Esophagus muscularis mucosa (tissue), 4 donors: ENCODE results near the gene SRP68.

Experiments
- EP300 ChIP-seq: sonication (generic); formaldehyde crosslinking; IDR thresholded peaks from one replicate; pipeline ENCODE4 v1.6.1; 2017; ENCODE audit warnings: antibody characterized with exemption
- POLR2A ChIP-seq: fragments of 450-650 bp; IDR thresholded peaks from one replicate; pipeline ENCODE4 v1.6.1; 2017; ENCODE audit warnings: antibody characterized with exemption, moderate library complexity, mild to moderate bottlenecking, low read depth
- POLR2AphosphoS5 ChIP-seq, 2 donors: sonication (generic); formaldehyde crosslinking; IDR thresholded peaks; one replicate each; pipeline ENCODE4 v1.6.1; 2017; ENCODE audit warnings: antibody characterized with exemption in 2 of 2
- TF ChIP-seq, protein P1 (sequence below), 3 experiments: fragments of 200-600 bp in 2 of 3; fragments of 450-650 bp in 1 of 3; sonication (generic) in 2 of 3; IDR thresholded peaks; one replicate each; pipeline ENCODE4 v1.5.1; 2017 to 2019; ENCODE audit warnings: antibody characterized with exemption in 3 of 3, mild to moderate bottlenecking in 2 of 3, moderate library complexity in 1 of 3

DNA sequence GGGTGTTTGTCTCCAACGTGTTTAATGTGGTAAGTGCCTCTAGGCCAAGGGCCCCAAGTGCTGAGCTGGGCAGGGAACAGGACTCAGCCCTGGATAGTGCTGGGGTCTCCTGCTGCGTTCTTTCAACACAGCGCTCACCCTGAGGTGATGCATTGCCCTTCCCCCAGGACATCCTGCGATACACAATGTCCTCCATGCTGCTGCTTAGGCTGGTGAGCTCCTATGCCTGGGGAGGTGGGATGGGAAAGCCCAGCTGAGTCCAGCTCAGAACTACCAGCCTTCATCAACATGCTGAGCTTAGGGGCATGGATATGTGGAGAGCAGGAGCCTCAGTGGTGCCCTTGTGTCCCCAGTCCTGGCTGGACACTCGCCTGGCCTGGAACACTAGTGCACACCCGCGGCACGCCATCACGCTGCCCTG, 7.2 kb upstream of the SRP68 start:
- TF ChIP-seq, protein P1, sequence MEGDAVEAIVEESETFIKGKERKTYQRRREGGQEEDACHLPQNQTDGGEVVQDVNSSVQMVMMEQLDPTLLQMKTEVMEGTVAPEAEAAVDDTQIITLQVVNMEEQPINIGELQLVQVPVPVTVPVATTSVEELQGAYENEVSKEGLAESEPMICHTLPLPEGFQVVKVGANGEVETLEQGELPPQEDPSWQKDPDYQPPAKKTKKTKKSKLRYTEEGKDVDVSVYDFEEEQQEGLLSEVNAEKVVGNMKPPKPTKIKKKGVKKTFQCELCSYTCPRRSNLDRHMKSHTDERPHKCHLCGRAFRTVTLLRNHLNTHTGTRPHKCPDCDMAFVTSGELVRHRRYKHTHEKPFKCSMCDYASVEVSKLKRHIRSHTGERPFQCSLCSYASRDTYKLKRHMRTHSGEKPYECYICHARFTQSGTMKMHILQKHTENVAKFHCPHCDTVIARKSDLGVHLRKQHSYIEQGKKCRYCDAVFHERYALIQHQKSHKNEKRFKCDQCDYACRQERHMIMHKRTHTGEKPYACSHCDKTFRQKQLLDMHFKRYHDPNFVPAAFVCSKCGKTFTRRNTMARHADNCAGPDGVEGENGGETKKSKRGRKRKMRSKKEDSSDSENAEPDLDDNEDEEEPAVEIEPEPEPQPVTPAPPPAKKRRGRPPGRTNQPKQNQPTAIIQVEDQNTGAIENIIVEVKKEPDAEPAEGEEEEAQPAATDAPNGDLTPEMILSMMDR (IDR thresholded peaks at IDR 0.05): no peak
- TF ChIP-seq POLR2A (no peak), POLR2AphosphoS5 (IDR thresholded peaks at IDR 0.05) (peak in 1 of 2 donors; percentile 16), EP300 (no peak)
